NOMO-1 (cell line): Measurements from ENCODE around the gene CDHR2.

Experiments used
- DNase-seq, 2 experiments: peaks; one replicate each; lab custom pipeline; 2025; ENCODE audit not compliant: unreplicated experiment in 2 of 2; lab: John Stamatoyannopoulos, UW

CDHR2 gene

GRCh38 chr5:176560364-176560763 lies 11.2 kb downstream of the CDHR2 start:
- DNase-seq = no peak

DNA sequence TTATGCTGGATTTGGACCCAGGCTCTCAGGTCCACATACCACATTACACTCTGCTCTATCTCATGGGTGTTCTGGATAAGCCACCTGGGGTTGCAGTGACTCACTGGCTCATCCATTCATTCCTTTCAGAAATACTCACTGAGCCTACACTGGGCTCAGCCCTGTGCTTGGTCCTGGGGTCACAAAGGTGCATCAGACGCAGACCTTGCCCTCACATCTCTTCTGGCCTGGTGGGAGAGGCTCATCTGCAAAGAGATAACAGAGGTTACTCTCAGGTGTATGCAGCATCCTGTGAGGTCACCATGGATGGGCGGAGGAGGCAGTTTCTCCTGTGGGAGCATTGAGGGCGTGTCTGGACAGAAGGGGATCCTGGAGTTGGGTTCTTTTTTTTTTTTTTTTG lies 12.1 kb downstream of the CDHR2 start:
- DNase-seq = no peak

- DNase-seq = no peak
Measured at GRCh38 chr5:176562189-176562588, 13.0 kb downstream of the CDHR2 start.

GRCh38 chr5:176564002-176564401 lies 14.9 kb downstream of the CDHR2 start:
- no peak for DNase-seq

DNA sequence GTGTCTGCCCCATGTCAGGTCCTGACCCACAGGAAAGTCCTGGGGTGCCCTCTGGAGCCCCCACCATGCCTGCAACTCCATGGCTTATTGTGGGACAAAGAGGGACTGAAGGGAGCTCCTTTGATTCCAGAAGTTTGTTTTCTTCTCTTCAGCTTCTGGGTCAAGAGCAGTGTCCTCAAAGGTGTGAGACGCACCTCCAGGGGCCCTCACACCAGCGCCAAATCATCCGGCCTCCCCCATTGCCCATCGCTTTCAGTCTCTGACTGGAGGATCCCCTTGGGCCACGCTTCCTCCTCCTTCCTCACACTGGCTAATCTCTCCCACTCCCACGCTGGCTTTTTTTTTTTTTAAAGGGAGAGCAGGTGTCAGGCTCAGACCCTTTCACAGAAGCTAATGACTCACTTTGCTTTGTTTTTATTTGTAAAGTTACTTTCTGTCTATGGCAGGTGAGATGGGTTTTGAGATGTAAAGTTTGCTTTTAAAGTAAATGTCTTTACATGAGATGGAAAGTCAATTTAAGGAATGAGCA lies 16.7 kb downstream of the CDHR2 start:
- no peak for DNase-seq

DNA sequence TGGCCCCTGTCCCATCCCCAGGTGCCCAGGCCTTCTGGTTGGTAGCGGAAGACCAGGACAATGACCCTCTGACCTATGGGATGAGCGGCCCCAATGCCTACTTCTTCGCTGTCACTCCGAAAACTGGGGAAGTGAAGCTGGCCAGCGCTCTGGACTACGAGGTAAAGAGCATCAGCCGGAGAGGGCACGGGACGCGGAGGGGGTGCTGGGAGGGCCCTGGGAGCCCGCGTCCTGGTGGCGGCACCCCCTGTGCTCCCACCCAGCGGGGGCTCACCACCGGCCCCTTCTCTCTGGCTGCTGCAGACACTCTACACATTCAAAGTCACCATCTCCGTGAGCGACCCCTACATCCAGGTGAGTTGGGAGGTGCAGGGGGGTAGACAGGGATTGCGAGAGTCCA lies 19.5 kb downstream of the CDHR2 start:
- no peak for DNase-seq

- DNase-seq = no peak
Measured at GRCh38 chr5:176570044-176570443, 20.9 kb downstream of the CDHR2 start.

GRCh38 chr5:176573564-176574296 lies 24.6 kb downstream of the CDHR2 start:
- peak in 1 of 2 experiments; percentile 45 for DNase-seq

- DNase-seq = no peak
Measured at GRCh38 chr5:176574297-176574591, 25.1 kb downstream of the CDHR2 start.

- no peak for DNase-seq
Measured at GRCh38 chr5:176575066-176575465, 25.9 kb downstream of the CDHR2 start.

- DNase-seq = no peak
Measured at GRCh38 chr5:176575488-176576422, 26.6 kb downstream of the CDHR2 start.

- no peak for DNase-seq
Measured at GRCh38 chr5:176577312-176578176, 28.4 kb downstream of the CDHR2 start.

DNA sequence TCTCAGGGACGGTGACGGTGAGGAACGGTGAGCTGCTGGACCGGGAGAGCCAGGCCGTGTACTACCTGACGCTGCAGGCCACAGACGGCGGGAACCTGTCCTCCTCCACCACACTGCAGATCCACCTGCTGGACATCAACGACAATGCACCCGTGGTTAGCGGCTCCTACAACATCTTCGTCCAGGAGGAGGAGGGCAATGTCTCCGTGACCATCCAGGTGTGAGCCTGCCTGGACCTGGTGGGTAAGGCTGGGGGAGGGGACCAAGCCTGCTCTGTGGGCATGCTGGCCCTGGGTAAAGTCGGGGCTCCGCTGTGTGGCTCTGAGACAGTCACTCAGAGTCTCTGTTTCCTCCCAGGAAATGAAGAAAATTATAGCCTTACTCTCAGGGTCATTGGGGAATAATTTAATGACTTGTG lies 29.3 kb downstream of the CDHR2 start:
- no peak for DNase-seq

- DNase-seq = no peak
Measured at GRCh38 chr5:176579323-176579722, 30.2 kb downstream of the CDHR2 start.

GRCh38 chr5:176581361-176581760 lies 32.2 kb downstream of the CDHR2 start:
- DNase-seq = no peak

DNA sequence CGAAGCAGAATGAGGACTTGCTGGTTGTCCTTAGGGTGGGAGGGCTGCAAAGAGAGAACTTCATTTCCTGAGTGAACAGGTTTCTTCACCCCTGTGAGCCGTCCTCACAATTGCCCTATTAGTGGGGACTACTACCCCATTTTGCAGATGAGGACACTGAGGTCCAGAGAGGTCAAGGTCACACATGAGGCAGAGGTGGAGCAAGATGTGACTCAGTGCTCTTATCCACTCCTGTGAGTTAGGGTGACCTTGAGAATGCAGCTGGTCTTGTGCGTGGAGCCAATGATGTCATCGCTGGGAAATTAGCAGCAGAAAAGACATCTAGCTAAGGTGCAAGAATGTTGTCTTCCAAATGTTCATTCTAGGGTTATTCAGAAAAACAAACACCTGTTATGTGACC lies 33.9 kb downstream of the CDHR2 start:
- no peak for DNase-seq

DNA sequence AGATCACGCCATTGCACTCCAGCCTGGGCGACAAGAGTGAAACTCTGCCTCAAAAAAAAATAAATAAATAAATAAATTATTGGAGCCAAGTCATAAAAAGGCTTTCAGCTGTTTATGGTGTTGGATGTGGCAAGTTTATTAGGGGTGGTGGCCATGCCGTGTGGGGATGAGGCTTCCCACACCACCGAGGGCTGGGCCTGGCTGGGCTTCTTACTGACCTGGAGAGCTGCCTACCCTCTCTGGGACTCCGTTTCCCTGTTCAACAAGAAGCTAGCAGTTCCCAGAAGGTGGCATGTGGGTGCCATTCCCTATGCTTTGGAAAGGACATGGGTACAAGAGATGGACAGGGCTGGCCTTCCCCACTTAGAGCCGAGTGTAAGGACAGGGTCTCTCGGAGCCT lies 38.3 kb downstream of the CDHR2 start:
- DNase-seq = no peak

- no peak for DNase-seq
Measured at GRCh38 chr5:176588297-176588696, 39.2 kb downstream of the CDHR2 start.

DNA sequence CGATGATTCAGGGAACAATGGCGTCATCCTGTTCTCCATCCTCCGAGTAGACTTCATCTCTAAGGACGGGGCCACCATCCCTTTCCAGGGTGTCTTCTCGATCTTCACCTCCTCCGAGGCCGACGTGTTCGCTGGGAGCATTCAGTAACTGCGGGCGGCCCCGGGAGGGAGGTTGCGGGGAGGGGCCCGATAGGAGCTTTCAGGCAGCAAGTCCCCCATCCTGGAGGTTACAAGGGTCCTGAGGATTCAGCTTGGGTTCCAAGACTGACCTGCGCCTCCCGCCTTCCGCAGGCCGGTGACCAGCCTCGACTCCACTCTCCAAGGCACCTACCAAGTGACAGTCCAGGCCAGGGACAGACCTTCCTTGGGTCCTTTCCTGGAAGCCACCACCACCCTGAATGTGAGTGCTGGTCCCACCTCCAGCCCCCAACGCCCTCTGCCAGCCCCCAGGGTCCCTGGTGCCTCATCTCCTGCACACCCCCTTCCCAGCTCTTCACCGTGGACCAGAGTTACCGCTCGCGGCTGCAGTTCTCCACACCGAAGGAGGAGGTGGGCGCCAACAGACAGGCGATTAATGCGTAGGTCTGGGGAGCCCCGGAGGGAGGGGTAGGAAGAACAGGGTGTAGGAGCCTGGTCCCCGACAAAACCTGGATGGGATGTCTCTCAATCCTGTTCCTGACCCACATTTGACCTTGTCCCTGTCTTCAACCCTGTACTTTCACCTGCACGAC lies 40.1 kb downstream of the CDHR2 start:
- no peak for DNase-seq

DNA sequence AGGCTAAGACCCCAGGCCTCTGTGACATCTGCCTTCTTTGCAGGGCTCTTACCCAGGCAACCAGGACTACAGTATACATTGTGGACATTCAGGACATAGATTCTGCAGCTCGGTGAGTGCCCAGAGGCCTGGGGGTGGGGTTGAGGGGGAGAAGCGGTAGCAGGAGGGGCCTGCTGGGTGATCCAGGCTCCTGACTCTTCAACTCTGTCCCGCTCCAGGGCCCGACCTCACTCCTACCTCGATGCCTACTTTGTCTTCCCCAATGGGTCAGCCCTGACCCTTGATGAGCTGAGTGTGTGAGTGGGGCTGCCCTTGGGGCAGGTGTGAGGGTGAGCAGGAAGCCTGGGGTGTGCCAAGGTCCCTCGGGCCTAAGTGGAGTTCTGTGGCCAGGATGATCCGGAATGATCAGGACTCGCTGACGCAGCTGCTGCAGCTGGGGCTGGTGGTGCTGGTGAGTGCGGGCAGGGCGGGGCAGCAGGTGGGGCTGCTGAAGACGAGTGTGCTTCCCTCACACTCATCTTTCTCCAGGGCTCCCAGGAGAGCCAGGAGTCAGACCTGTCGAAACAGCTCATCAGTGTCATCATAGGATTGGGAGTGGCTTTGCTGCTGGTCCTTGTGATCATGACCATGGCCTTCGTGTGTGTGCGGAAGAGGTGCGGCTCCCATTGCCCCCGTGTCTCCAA lies 41.0 kb downstream of the CDHR2 start:
- no peak for DNase-seq
